GM19324 (cell line): ENCODE measurements around the gene MRPS15.
A peak's percentile ranks its signal among the peaks of the same experiment; 100 is the strongest.

Source experiments
- ATAC-seq: cut with Tn5 transposase; IDR thresholded peaks from one replicate; pipeline ENCODE4 v1.9.1; 2021; ENCODE audit warnings: mild to moderate bottlenecking, moderate library complexity; ENCODE audit not compliant: unreplicated experiment, low FRiP score

MRPS15 gene

GRCh38 chr1:36464605-36465393, 615 bp upstream of the MRPS15 start:
- peak; percentile 30 for ATAC-seq

DNA sequence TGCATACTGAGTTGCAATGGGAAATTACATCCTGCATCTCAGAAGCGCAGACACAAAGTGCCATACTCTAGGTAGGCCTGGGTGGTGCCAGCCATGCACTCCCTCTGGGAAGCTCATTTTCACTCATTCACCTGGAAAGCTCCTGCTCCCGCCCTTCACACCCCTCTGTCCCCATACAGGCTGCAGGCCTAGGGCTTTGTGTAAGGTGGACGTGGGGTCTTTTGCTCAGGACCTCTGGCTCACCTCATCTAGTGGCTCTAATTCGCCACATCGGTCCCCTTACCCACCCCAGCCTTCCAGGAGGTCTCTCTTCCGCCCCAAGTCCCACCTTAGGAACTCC, 751 bp downstream of the MRPS15 start:
- peak; percentile 7 for ATAC-seq

GRCh38 chr1:36458910-36459309, 5.3 kb downstream of the MRPS15 start:
- ATAC-seq, result no peak

DNA sequence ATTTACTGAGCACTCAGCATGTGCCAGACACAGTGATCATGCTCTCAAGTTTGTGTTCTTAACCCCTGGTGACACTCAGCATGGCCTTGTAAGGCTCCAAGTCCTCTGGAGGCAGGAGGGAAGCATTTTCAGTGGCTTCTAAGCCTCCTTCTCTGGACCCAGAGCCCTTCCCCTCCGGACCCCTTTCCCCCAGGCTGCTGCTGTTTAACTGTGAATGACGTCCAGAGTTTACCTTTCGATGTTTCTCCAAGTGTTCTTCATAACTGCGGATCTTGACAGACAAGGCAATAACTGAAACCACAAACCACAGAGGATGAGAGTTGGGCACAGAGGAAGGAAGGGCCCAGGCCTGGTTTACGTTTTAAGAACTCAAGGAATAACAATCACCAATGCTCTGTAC, 6.5 kb downstream of the MRPS15 start:
- no peak for ATAC-seq

GRCh38 chr1:36456391-36456928, 7.7 kb downstream of the MRPS15 start:
- no peak for ATAC-seq

DNA sequence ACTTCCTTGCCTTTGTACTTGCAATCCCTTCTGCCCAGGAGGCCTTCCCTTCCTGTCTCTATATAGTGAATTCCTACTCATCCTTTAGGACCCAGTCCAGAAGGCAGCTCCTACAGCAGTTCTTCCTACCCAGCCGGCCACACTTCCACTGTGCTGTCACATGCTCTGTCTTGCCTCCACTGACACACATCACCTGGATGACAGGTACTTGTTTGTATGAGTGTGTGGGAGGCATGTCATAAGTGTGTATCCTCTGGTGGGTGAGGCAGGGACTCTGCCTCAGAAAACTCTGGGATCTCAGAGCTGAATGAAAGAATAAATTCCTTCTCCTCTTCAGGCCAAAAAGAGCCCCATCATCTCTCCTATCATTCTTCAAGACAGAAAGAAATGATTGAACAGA, 8.8 kb downstream of the MRPS15 start:
- no peak for ATAC-seq

DNA sequence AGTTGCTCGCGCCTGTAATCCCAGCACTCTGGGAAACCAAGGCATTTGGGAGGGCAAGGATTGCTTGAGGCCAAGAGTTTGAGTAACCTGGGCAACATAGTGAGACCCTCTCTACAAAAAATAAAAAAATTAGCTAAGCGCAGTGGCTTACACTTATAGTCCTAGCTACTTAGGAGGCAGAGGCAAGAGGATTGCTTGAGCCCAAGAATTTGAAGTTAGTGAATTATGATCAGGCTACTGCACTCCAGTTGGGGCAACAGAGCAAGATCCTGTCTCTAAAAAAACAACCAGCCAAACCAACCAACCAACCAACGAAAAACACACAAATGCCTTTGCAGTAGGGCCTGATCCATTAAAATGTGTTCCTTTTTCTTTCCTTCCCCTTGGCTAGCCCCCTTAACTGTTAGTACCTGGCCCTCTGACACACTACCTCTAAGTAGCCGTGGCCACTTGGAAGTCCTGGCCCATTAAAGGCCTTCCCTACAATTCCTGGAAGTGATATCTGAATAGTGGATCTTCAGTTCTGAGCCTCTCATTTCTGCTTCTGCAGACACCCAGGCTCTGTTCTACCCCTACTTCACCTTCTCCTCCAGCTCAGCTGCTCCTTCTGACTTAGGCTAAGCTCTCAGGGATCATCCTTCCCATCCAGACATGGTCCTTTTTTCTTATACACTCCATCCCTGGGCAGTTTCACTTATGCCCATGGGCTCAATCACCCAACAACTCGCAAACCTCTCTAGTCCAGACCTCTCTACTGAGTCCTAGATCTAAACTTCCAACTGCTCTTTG, 10.4 kb downstream of the MRPS15 start:
- ATAC-seq, result no peak

GRCh38 chr1:36453051-36453450, 11.1 kb downstream of the MRPS15 start:
- ATAC-seq, result no peak

DNA sequence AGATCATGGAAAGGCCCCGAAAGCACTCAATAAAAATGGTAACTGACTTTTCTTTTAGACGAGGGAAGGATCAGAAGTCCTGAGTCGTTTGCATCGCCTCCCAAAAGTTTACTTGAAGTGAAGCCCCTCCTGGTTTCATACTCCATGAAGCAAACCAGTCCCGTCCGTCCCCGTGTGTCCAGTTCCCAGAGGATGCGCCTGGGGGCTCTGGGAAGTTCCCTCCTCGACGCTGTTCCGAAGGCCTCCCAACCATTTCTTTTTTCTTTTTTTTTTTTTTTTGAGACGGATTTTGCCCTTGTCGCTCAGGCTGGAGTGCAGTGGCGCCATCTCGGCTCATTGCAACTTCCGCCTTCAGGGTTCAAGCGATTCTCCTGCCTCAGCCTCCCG, 13.3 kb downstream of the MRPS15 start:
- no peak for ATAC-seq

DNA sequence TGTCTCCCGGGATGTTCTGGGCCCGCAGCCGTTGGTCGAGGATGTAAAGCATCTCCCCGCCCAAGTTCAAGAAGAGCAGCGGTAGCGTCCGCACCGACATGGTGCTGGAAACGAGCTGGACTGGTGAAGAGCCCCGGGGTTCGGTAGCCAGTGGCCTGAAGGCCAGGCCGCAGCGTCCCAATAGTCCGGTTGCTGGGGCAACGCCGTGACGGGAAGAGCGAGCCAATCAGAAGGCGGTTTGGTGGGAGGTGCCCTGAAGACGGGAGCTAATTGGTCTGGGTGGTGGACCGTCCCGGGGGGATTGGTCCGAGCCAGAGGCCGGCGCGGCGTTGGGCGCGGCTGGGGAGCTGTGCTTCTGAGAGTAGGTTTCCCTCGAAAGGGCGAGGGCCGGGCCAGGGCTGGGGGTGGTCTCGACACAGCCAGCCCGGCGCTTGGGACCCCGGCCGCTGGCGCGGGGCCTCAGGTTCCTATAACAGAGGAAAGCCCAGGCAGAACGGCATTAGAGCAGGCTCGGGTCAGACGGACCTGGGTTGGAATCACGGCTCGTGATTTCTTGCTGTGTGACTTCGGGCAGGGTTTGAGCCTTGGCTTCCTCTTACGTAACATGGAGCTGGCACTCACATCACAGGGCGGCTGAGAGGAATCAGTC, 13.8 kb downstream of the MRPS15 start, which contains the start of gene OSCP1:
Gene OSCP1, minus strand, starts transcription at position 182 of the 649 bp plus-strand sequence. Its CDS starts 82 bp downstream, at position 100.
- ATAC-seq, result peak; percentile 98

- ATAC-seq, result no peak
Observed at GRCh38 chr1:36448530-36449056, 15.6 kb downstream of the MRPS15 start.

DNA sequence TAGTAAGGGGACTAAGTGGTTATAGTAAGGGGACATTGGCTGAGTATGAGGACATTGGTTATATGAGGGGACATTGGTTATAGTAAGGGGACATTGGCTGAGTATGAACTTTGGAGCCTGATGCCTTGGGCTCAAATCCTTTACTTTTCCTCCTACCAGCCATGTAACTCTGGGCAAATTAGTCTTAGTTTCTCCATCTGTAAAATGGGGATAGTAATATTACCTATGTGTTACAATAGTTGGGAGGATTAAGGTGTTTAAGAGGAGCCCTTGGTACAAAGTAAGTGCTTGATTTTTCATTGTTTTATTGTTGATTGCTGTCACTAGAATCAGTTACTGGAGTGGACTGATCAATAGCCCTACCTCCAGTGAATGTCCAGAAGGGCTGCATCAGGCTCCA, 16.7 kb downstream of the MRPS15 start:
- ATAC-seq, result no peak

DNA sequence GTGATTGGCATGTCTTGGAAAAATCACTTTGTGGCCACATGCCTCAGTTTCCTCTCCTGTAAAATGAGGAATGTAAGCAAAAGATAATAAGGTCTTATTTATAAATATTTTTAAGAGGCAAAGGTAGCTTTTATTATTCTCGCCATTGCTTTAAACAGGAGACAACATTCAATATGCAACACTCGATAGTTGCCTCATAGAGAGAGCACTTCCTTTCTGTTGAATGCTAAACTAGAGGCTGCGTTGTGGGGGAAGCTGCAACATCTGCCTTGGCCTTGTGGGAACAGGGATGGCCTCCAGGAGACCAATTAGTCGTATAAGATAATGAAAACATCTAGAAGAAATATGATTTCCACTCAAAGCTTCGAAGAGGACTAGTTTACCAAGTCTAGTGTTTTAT, 17.4 kb downstream of the MRPS15 start:
- ATAC-seq, result no peak

GRCh38 chr1:36446271-36446670, 17.9 kb downstream of the MRPS15 start:
- no peak for ATAC-seq

GRCh38 chr1:36443297-36443696, 20.9 kb downstream of the MRPS15 start:
- no peak for ATAC-seq

DNA sequence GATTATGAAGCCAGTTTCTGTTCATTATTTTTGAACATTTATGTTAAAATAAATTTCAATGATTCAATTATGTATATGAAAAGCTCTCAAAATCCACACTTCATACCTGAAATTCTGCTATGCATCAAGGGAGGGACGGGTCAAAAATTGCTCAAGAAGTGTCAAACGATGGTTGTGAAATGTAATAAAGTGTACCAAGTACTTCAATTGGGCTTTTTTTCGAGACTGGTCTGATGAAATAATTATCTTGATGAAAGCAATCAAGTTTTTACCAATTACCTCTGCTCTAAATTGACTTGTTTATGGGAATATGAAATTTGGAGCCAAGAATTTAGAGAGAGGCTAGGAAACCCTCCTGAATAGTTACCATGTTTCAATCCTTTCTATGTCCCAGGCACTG, 21.8 kb downstream of the MRPS15 start:
- no peak for ATAC-seq

- ATAC-seq, result no peak
Observed at GRCh38 chr1:36440646-36441045, 23.5 kb downstream of the MRPS15 start.

DNA sequence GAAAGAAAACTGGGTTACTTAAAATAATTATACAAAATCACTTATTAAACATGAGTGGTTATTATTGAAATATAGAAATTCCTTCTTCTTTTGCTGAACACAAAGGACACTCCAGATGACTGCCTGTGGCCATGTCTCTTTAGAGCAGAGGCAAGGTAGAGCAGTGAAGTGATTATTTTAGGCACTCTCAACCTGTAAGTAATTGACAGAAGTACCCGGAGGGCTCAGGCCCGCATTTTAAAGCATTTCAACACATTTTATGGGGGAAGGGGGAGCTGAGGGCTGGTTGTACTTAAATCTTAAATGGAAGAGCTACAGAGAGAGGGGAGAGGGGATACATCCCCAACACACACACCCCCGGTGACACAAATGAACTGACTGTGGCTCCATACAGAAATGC, 24.1 kb downstream of the MRPS15 start:
- ATAC-seq, result no peak

- ATAC-seq, result no peak
Observed at GRCh38 chr1:36438715-36439114, 25.5 kb downstream of the MRPS15 start.

- ATAC-seq, result no peak
Observed at GRCh38 chr1:36436821-36437220, 27.4 kb downstream of the MRPS15 start.

DNA sequence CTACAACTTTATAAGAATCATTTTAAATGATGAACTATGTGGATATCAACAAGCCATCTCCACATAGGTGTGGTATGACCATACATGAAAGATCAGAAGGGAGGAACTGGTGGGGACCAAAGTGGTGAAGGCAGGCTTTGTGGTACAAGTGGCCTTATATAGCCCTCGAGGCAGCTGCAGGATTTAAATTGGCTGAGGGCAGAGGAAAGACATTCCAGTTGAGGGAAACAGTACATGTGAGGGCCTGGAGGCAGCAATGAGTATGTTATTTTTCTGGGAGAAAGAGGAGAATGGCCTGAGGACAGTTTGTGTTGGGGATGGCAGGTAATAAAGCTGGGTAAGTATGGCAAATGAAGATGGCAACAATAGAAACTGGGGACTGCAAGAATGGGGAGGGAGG, 31.1 kb downstream of the MRPS15 start:
- no peak for ATAC-seq
